ENCODE results near the gene C1orf210. TPM values are rescaled to one million over a fixed set of nuclear protein-coding genes. Genes with fewer than 3 reads are reported as not detected.

C1orf210 gene
- polyA plus RNA-seq, 1 experiment: not detected

DNA sequence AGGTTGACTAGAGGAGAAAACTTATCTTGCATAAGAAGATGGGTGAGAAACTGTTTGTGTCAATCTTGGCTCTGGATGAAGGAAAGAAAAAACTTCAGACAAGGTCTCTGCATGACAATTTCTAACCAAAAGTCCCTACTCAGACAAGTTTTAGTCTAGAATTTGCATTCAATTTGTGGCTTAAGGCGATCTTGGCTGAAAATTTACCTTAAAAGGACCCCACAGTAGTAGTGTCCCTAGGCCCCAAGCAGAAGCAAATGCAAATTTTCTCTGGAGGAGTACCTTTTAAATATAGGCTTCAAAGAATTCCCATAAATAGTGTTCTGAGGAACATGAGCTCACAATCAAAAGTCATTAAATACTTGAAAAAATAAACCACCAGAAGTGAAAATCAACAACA is 33.2 kb downstream of the C1orf210 start:
- Histone ChIP-seq H3K27me3 (ENCODE audit: control insufficient read depth, insufficient read depth, low read length) (peaks cover 8% of the 10 kb centered on the region), H3K36me3 (ENCODE audit: control insufficient read depth, insufficient read depth, low read length) (no peaks in the 10 kb centered on the region), H3K4me3 (ENCODE audit: low read depth, low read length) (no peak overlapping the region)
- TF ChIP-seq, protein P1, sequence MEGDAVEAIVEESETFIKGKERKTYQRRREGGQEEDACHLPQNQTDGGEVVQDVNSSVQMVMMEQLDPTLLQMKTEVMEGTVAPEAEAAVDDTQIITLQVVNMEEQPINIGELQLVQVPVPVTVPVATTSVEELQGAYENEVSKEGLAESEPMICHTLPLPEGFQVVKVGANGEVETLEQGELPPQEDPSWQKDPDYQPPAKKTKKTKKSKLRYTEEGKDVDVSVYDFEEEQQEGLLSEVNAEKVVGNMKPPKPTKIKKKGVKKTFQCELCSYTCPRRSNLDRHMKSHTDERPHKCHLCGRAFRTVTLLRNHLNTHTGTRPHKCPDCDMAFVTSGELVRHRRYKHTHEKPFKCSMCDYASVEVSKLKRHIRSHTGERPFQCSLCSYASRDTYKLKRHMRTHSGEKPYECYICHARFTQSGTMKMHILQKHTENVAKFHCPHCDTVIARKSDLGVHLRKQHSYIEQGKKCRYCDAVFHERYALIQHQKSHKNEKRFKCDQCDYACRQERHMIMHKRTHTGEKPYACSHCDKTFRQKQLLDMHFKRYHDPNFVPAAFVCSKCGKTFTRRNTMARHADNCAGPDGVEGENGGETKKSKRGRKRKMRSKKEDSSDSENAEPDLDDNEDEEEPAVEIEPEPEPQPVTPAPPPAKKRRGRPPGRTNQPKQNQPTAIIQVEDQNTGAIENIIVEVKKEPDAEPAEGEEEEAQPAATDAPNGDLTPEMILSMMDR (IDR thresholded peaks at IDR 0.05; ENCODE audit: insufficient read depth, low read depth, low read length): no peak
- no peak for DNase-seq (ENCODE audit: low read depth)
- ChIA-PET CTCF (no interaction called here), POLR2A (no interaction called here)

DNA sequence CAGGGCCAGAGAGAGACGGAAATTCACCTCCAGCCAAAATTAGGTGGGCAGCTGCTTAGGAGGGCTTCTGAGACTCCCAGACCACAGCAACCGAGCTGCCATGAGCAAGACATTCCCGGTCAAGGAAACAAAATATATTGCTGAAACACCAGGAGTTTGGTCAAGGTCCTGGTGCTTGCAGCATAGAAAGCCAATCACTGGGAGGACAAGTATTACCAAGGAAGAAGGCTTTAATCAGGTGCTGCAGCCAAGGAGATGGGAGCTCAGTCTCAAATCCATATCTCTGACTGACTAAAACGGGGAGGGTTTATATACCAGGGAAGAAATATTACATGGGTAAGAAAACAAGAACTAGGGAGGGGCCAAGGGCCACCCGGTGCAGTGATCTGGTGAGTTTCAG is 34.4 kb downstream of the C1orf210 start:
- H3K27me3 ChIP-seq (ENCODE audit: control insufficient read depth, insufficient read depth, low read length): peaks cover 8% of the 10 kb centered on the region
- ChIA-PET POLR2A (no interaction called here), CTCF (interaction anchor here (0.8 kb wide), 1 partner anchor 128 kb away, joined by 3 read pairs; no protein-coding TSS in a partner anchor)
- H3K4me3 ChIP-seq (ENCODE audit: low read depth, low read length): no peak overlapping the region
- H3K36me3 ChIP-seq (ENCODE audit: control insufficient read depth, insufficient read depth, low read length): no peaks in the 10 kb centered on the region
- TF ChIP-seq, protein P1 (IDR thresholded peaks at IDR 0.05; ENCODE audit: insufficient read depth, low read depth, low read length): no peak
- no peak for DNase-seq (ENCODE audit: low read depth)

DNA sequence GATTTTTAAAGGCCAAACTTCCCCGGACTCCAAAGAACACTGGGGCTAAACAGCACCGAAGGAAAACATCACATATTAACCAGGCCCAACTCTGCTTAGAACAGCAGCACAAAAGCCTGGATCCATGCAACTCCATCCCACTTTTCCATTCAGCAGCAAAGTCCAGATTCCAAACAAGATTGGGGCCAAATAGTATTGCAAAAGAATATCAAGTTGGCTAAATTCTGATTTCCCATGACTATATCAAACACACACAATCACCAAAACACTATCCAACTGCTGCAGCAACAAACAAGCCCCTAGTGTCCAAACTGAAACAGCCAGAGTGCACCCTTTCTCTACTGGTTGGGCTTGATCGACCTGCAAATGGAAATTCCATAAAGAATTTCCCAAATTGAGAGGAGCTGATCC is 35.0 kb downstream of the C1orf210 start:
- ChIA-PET CTCF (interaction anchor here (0.8 kb wide), 1 partner anchor 128 kb away, joined by 3 read pairs; no protein-coding TSS in a partner anchor), POLR2A (no interaction called here)
- Histone ChIP-seq H3K36me3 (ENCODE audit: control insufficient read depth, insufficient read depth, low read length) (no peaks in the 10 kb centered on the region), H3K4me3 (ENCODE audit: low read depth, low read length) (no peak overlapping the region), H3K27me3 (ENCODE audit: control insufficient read depth, insufficient read depth, low read length) (peaks cover 8% of the 10 kb centered on the region)
- no peak for DNase-seq (ENCODE audit: low read depth)
- TF ChIP-seq, protein P1 (IDR thresholded peaks at IDR 0.05; ENCODE audit: insufficient read depth, low read depth, low read length): no peak

DNA sequence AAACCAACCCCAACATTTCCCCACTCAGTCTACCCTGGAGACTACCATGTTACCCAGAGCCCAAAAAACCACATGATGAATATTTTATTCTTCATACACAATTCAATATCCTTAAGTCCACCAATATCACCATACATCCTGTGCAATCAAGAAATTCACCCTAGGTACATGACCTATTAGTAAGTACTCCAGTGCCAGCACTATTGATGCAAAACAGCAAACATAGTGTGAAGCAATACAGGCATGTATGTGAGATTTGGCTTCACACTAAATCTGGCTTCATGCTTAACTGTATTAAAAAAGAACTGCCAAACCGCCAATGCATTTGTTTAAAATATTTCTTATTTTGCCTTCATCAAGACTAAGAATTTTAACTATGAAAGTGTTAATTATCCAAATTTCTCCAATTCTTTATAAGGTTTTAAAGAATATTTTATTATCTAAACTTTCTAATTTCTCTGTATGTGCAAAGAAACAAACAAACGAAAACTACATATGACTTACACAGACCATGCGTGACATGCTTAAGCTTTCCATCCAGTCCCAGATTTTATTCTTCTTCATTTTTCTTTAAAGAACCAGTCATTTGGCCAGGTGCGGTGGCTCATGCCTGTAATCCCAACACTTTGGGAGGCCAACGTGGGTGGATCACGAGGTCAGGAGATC is 38.0 kb downstream of the C1orf210 start:
- Histone ChIP-seq H3K4me3 (ENCODE audit: low read depth, low read length) (no peak overlapping the region), H3K36me3 (ENCODE audit: control insufficient read depth, insufficient read depth, low read length) (no peaks in the 10 kb centered on the region), H3K27me3 (ENCODE audit: control insufficient read depth, insufficient read depth, low read length) (no peaks in the 10 kb centered on the region; the same call in 1 of the 2 replicates)
- POLR2A ChIA-PET: no interaction called here
- no peak for DNase-seq (ENCODE audit: low read depth)
- TF ChIP-seq, protein P1 (IDR thresholded peaks at IDR 0.05; ENCODE audit: insufficient read depth, low read depth, low read length): no peak
- CTCF ChIA-PET: no interaction called here

DNA sequence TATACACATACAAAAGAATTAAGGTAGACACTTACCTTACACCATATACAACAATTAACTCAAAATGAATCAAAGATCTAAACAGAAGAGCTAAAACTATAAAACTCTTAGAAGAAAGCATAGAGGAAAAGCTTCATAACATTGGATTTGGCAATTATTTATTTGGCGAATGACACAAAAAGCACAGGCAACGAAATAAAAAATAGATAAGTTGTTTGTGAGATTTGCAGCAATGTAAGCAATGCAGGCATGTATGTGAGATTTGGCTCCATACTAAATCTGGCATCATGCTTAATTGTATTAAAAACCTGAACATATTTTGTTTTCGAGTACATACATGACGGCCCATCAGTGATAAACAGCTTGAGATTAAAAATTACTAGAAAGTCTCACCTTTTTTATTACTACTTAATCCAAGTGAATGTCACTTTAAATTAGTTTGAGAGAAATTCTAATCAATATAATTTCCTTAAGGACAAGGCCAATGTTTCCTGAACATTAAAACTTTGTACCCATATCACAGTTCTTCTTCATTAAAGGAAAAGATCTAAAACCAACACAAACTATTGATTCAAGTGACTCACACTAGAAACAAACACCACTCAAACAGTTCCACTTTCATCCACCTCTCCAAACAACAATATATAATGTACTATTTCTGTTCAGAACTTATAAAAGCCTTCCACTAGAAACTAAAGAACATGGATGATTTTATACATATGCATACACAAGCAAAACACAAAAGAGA is 38.7 kb downstream of the C1orf210 start:
- no peaks in the 10 kb centered on the region; the same call in 1 of the 2 replicates for H3K27me3 ChIP-seq (ENCODE audit: control insufficient read depth, insufficient read depth, low read length)
- ChIA-PET CTCF (no interaction called here), POLR2A (no interaction called here)
- DNase-seq (ENCODE audit: low read depth): no peak
- no peaks in the 10 kb centered on the region for H3K36me3 ChIP-seq (ENCODE audit: control insufficient read depth, insufficient read depth, low read length)
- TF ChIP-seq, protein P1 (IDR thresholded peaks at IDR 0.05; ENCODE audit: insufficient read depth, low read depth, low read length): no peak
- H3K4me3 ChIP-seq (ENCODE audit: low read depth, low read length): no peak overlapping the region
